ENCODE measurements around the gene FNBP1. TPM values are rescaled to one million over a fixed set of nuclear protein-coding genes. Genes with fewer than 3 reads are reported as not detected.
A peak's percentile ranks its signal among the peaks of the same experiment; 100 is the strongest.

Gene FNBP1
- total RNA-seq, 2 donors from 2014 or later, result 17.1 to 17.9 TPM

DNA sequence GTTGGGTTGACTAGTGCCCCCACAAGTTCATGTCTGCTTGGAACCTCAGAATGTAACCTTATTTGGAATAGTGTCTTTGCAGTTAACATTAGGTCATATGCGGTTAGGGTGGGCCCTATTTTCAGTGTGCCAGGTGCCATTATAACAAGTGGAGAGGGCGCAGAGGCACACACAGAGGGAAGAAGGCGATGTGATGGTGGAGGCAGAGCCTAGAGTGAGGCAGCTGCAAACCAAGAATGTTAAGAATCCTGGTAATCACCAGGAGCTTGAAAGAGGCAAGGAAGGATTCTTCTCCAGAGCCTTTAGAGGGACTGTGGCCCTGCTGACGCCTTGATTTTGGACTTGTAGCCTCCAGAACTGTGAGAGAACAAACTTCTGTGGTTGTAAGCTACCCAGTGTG lies 21.6 kb upstream of the FNBP1 start:
- Histone ChIP-seq H3K4me3 (no peak overlapping the region), H3K27ac (no peak overlapping the region), H3K36me3 (replicated peaks in 1 of 2; ENCODE audit: insufficient read depth in 1 of 2, low read depth in 2 of 2) (no peaks in the 10 kb centered on the region), H3K4me1 (no peaks in the 10 kb centered on the region), H3K27me3 (no peaks in the 10 kb centered on the region), H3K9me3 (no peaks in the 10 kb centered on the region)
- intact Hi-C loops (cut with DNase I), result no loop called here
- no peak for DNase-seq
- TF ChIP-seq CTCF (IDR thresholded peaks at IDR 0.05), result no peak
- no peak for TF ChIP-seq POLR2A (IDR thresholded peaks at IDR 0.05)
- 98 to 100% methylated on average over 4 of the region's 4 CpGs for WGBS, 2 donors
- no peak for ATAC-seq

DNA sequence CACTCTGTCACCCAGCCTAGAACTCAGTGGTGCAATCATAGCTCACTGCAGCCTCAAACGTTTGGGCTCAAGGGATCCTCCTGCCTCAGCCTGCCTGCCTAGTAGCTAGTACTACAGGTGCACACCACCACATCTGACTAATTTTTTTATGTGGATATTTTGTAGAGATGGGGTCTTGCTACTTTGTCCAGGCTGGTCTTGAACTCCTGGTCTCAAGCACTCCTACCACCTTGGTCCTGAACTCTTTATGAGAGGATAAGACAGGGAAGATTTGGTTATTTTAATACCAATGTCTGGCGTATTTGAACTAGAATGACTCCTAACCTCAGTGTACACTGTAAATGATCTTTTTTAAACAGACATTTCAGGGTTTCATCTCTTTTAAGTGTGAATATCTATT lies 19.8 kb upstream of the FNBP1 start:
- no peak for TF ChIP-seq CTCF (IDR thresholded peaks at IDR 0.05)
- no peak for TF ChIP-seq POLR2A (IDR thresholded peaks at IDR 0.05)
- WGBS, 2 donors, result 64 to 71% methylated on average over 2 of the region's 2 CpGs
- H3K27me3 ChIP-seq, result no peaks in the 10 kb centered on the region
- H3K27ac ChIP-seq, result no peak overlapping the region
- H3K4me3 ChIP-seq, result no peak overlapping the region
- no peaks in the 10 kb centered on the region for H3K9me3 ChIP-seq
- intact Hi-C loops (cut with DNase I), result no loop called here
- DNase-seq (no peak), ATAC-seq (no peak)
- H3K4me1 ChIP-seq, result no peaks in the 10 kb centered on the region
- H3K36me3 ChIP-seq (replicated peaks in 1 of 2; ENCODE audit: insufficient read depth in 1 of 2, low read depth in 2 of 2), result no peaks in the 10 kb centered on the region

DNA sequence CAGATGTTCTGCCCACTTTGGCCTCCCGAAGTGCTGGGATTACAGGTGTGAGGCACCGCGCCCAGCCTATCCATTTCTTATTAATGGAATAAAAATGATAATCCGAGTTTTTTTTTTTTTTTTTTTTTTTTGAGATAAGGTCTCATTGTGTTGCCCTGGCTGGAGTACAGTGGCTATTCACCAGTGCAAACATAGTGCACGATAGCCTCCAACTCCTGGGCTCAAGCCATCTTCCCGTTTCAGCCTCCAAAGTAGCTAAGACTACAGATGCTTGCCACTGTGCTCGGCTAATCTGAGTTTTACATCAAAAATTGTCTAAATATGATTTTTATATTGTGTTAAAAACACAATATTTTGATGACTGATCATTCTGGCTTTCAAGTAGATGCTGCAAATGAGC lies 17.3 kb upstream of the FNBP1 start:
- TF ChIP-seq POLR2A (IDR thresholded peaks at IDR 0.05) (no peak), CTCF (IDR thresholded peaks at IDR 0.05) (no peak)
- H3K27ac ChIP-seq, result no peak overlapping the region
- no peak overlapping the region for H3K4me3 ChIP-seq
- no peaks in the 10 kb centered on the region for H3K36me3 ChIP-seq (replicated peaks in 1 of 2; ENCODE audit: insufficient read depth in 1 of 2, low read depth in 2 of 2)
- DNase-seq (no peak), ATAC-seq (no peak)
- intact Hi-C loops (cut with DNase I), result no loop called here
- WGBS, 2 donors, result 50 to 60% methylated on average over 7 of the region's 7 CpGs
- no peaks in the 10 kb centered on the region for H3K4me1 ChIP-seq
- H3K9me3 ChIP-seq, result no peaks in the 10 kb centered on the region
- no peaks in the 10 kb centered on the region for H3K27me3 ChIP-seq

DNA sequence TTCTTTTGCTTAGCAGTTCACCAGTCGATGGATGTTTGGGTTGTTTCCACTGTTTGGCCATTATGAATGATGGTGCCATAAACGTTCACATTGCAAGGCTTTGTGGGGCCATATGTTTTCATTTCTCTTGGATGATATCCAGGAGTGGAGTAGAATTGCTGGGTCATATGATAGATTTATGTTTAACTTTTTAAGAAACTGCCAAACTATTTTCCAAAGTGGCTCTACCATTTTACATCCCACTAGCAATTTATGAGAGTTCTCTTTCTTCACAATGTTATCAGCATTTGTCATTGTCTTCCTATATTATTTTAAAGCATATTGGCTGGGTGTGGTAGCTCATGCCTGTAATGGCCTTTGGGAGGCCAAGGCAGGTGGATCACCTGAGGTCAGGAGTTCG lies 15.9 kb upstream of the FNBP1 start:
- H3K27ac ChIP-seq, result no peak overlapping the region
- DNase-seq (no peak), ATAC-seq (no peak)
- no peaks in the 10 kb centered on the region for H3K36me3 ChIP-seq (replicated peaks in 1 of 2; ENCODE audit: insufficient read depth in 1 of 2, low read depth in 2 of 2)
- intact Hi-C loops (cut with DNase I), result no loop called here
- no peaks in the 10 kb centered on the region for H3K9me3 ChIP-seq
- H3K4me3 ChIP-seq, result no peak overlapping the region
- peaks cover 8% of the 10 kb centered on the region for H3K4me1 ChIP-seq
- H3K27me3 ChIP-seq, result no peaks in the 10 kb centered on the region
- no peak for TF ChIP-seq POLR2A (IDR thresholded peaks at IDR 0.05)
- TF ChIP-seq CTCF (IDR thresholded peaks at IDR 0.05), result no peak
- 51 to 54% methylated on average over 3 of the region's 3 CpGs for WGBS, 2 donors

- Histone ChIP-seq H3K4me1 (peaks cover 10% of the 10 kb centered on the region), H3K27ac (no peak overlapping the region)
Measured at GRCh38 chr9:130058154-130058553, 15.2 kb upstream of the FNBP1 start.

More at GRCh38 chr9:130058154-130058553, 15.2 kb upstream of the FNBP1 start:
- ATAC-seq, result no peak
- Histone ChIP-seq H3K36me3 (replicated peaks in 1 of 2; ENCODE audit: insufficient read depth in 1 of 2, low read depth in 2 of 2) (no peaks in the 10 kb centered on the region), H3K4me3 (no peak overlapping the region), H3K27me3 (no peaks in the 10 kb centered on the region), H3K9me3 (no peaks in the 10 kb centered on the region)
- peak in 1 of 7 experiments; percentile 8 for TF ChIP-seq CTCF (IDR thresholded peaks at IDR 0.05)
- no peak for TF ChIP-seq POLR2A (IDR thresholded peaks at IDR 0.05)
- intact Hi-C loops (cut with DNase I), result no loop called here
- WGBS, 2 donors, result 87 to 91% methylated on average over 7 of the region's 7 CpGs
- DNase-seq, result no peak

Measured in body of pancreas (tissue), 4 donors.